ENCODE results near the gene RNU2-63P. TPM values are rescaled to one million over a fixed set of nuclear protein-coding genes. Genes with fewer than 3 reads are reported as not detected.

Gene RNU2-63P
- total and polyA plus RNA-seq, 2 of the 8 experiments (the other 6 are each of a cell fraction or from before 2014, with no cell fraction given): 6.6 TPM; not detected in 1

- TF ChIP-seq CHD7 (IDR thresholded peaks at IDR 0.05; ENCODE audit: insufficient replicate concordance, low read length) (no peak), EZH2 (IDR thresholded peaks at IDR 0.05; ENCODE audit: low read depth, low read length, severe bottlenecking) (no peak), BCL11A (IDR thresholded peaks at IDR 0.05; ENCODE audit: low read depth in 2 of 2, low read length in 2 of 2) (no peak), RBBP5 (IDR thresholded peaks at IDR 0.05; ENCODE audit: borderline replicate concordance, low read depth, low read length) (no peak)
Observed at GRCh38 chr2:88049622-88050021, 33.3 kb upstream of the RNU2-63P start (continued).

Data from H1 (cell line).